SK-MEL-5 (cell line): ENCODE measurements around the gene PCYT2. TPM values are rescaled to one million over a fixed set of nuclear protein-coding genes. Genes with fewer than 3 reads are reported as not detected.
"Not testable (repeated sequence)": the region's sequence is repeated elsewhere in the genome, so short reads cannot be mapped to it uniquely, and the experiment has no call there.

Experiments used
- DNase-seq: peaks from one replicate; pipeline ENCODE4 v3.0.0-alpha.2; 2016; ENCODE audit warnings: low read depth, low spot score
- in situ Hi-C: cut with HindIII; loops from 2 replicates; pipeline ENCODE4 v1.10.0; 2016; ENCODE audit warnings: low sequenced_read_pairs, high pct_unique_total_duplicates, low pct_unique_long_range_greater_than_20kb
- total RNA-seq: library from RNA; depleted of rRNA; stranded (reverse); fragments of >200 nt; shearing (Covaris generic); gene quantifications from 2 replicates; pipeline ENCODE4 v1.2.3, GENCODE V29; 2014

The PCYT2 gene
- total RNA-seq, 1 experiment from 2014 or later, result 86.6 TPM

- in situ Hi-C loops, result no loop called here
- DNase-seq, result no peak
These were observed 9.7 kb upstream of the PCYT2 start for GRCh38 chr17:81920612-81921536.

GRCh38 chr17:81918832-81919545 is 7.8 kb upstream of the PCYT2 start:
- DNase-seq, result no peak
- in situ Hi-C loops, result no loop called here

- DNase-seq, in situ Hi-C loops: not testable (repeated sequence)
These were observed 7.1 kb upstream of the PCYT2 start for GRCh38 chr17:81918333-81918669.

GRCh38 chr17:81917565-81918332 is 6.5 kb upstream of the PCYT2 start, which contains the start of gene SIRT7:
Gene SIRT7 (minus strand): TSS chr17:81918176. CDS start chr17:81918131, 45 bp downstream.
- in situ Hi-C loops, result no loop called here

GRCh38 chr17:81916234-81917001 is 5.2 kb upstream of the PCYT2 start:
- in situ Hi-C loops, result no loop called here
- DNase-seq, result peak; percentile 52

More at GRCh38 chr17:81917565-81918332, 6.5 kb upstream of the PCYT2 start, which contains the start of gene SIRT7:
- DNase-seq, result peak; percentile 89

- no peak for DNase-seq
- in situ Hi-C loops, result no loop called here
These were observed 4.1 kb upstream of the PCYT2 start for GRCh38 chr17:81915331-81915730.

- DNase-seq, result no peak
- in situ Hi-C loops, result no loop called here
These were observed 3.1 kb upstream of the PCYT2 start for GRCh38 chr17:81914103-81914850.

GRCh38 chr17:81913394-81914102 is 2.3 kb upstream of the PCYT2 start:
- in situ Hi-C loops, result no loop called here
- no peak for DNase-seq

GRCh38 chr17:81912441-81913309 is 1.5 kb upstream of the PCYT2 start:
- DNase-seq, result no peak

GRCh38 chr17:81911969-81912368 is 770 bp upstream of the PCYT2 start:
- no peak for DNase-seq
- in situ Hi-C loops, result no loop called here

More at GRCh38 chr17:81912441-81913309, 1.5 kb upstream of the PCYT2 start:
- in situ Hi-C loops, result no loop called here

GRCh38 chr17:81910840-81911276 is 341 bp downstream of the PCYT2 start:
- in situ Hi-C loops, result no loop called here
- no peak for DNase-seq

- no peak for DNase-seq
- in situ Hi-C loops, result no loop called here
These were observed 996 bp downstream of the PCYT2 start for GRCh38 chr17:81909966-81910839.

- no peak for DNase-seq
- in situ Hi-C loops, result no loop called here
These were observed 2.0 kb downstream of the PCYT2 start for GRCh38 chr17:81909231-81909630.

GRCh38 chr17:81908793-81909192 is 2.4 kb downstream of the PCYT2 start:
- no peak for DNase-seq
- in situ Hi-C loops, result no loop called here
